Stimulated activated memory B cell treated with anti-CD40 and anti-IgM and Interleukin-4, amounts not matched to agents 10 μg/mL and 1 μg/mL and 100 μg/mL, for 72 hours (primary cell): ENCODE measurements around the gene EPHA3.

Source experiments
- ATAC-seq: fragments of 150-1000 bp; cut with Tn5 transposase; 2 replicates; pipeline ENCODE4 v1.10.0; 2021
- H3K27ac Mint-ChIP-seq: one replicate; pipeline ENCODE4 v1.8.0; 2022; ENCODE audit warnings: mild to moderate bottlenecking, mixed read lengths
- H3K27me3 Mint-ChIP-seq: one replicate; pipeline ENCODE4 v1.8.0; 2022; ENCODE audit warnings: mixed read lengths
- H3K36me3 Mint-ChIP-seq: one replicate; pipeline ENCODE4 v1.8.0; 2022; ENCODE audit warnings: mixed read lengths
- H3K4me1 Mint-ChIP-seq: one replicate; pipeline ENCODE4 v1.8.0; 2022; ENCODE audit warnings: mixed read lengths
- H3K4me3 Mint-ChIP-seq: one replicate; pipeline ENCODE4 v1.8.0; 2022; ENCODE audit warnings: mild to moderate bottlenecking, moderate library complexity, mixed read lengths
- H3K9me3 Mint-ChIP-seq: one replicate; pipeline ENCODE4 v1.8.0; 2022; ENCODE audit warnings: mixed read lengths

Gene EPHA3

GRCh38 chr3:89521328-89521727 lies 413.9 kb downstream of the EPHA3 start:
- Mint-ChIP-seq H3K4me1 (no peaks in the 10 kb centered on the region), H3K27me3 (no peaks in the 10 kb centered on the region), H3K4me3 (no peak overlapping the region), H3K36me3 (no peaks in the 10 kb centered on the region), H3K27ac (no peak overlapping the region), H3K9me3 (peaks cover 6% of the 10 kb centered on the region)
- ATAC-seq: no peak

- no peak for ATAC-seq
- no peak overlapping the region for H3K27ac Mint-ChIP-seq
- no peaks in the 10 kb centered on the region for H3K27me3 Mint-ChIP-seq
- H3K9me3 Mint-ChIP-seq: peaks cover 6% of the 10 kb centered on the region
- H3K4me1 Mint-ChIP-seq: no peaks in the 10 kb centered on the region
- H3K4me3 Mint-ChIP-seq: no peak overlapping the region
- H3K36me3 Mint-ChIP-seq: no peaks in the 10 kb centered on the region
These were observed 414.7 kb downstream of the EPHA3 start for GRCh38 chr3:89522155-89522554.

DNA sequence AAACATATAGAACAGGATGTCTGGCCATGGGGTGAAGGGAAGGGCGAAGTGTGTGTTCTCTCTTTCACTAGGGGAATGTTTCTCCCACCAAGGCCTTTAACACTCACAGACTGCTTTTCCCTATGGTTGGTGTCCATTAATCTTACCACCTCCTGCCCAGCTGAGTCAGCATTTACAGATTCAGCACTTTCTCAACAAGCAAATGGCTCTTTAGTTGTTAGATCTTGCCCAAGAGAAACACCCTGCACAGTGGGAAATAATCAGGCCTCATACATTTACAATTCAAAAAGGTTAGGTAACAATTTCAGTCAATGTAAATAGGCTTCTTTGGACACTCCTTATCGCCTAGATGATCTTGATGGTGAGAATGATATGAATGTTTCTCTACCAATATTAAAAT lies 418.2 kb downstream of the EPHA3 start:
- Mint-ChIP-seq H3K36me3 (no peaks in the 10 kb centered on the region), H3K4me3 (no peak overlapping the region), H3K9me3 (no peaks in the 10 kb centered on the region), H3K27ac (no peak overlapping the region), H3K4me1 (no peaks in the 10 kb centered on the region), H3K27me3 (no peaks in the 10 kb centered on the region)
- no peak for ATAC-seq

DNA sequence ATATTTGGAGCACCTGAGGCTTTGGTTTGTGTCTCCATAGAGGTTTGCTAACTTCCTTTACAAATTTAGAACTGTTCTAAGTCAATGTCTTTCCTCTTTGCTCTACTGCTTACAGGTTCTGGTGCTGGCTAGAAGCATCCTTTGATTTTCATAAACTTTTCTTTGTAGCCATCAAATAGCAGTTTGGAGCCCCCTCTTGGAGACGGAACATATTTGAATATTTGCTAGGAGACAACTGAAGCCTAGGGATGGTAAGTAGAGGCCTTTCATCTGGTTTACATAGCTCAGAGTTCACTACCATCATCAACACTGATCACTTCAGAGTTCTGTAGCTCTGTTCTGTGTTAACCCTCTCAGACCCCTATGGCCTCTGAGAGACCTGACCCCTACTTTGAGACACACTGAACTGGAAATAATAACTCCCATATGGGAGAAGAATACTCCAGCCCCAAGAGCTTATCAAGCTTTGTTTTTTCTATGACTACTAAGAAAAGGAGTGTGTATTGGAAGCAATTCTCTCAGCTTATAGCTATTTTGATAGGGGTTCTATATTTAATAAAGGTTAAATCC lies 420.4 kb downstream of the EPHA3 start:
- H3K27me3 Mint-ChIP-seq: no peaks in the 10 kb centered on the region
- no peak for ATAC-seq

More for the DNA sequence above, 420.4 kb downstream of the EPHA3 start:
- Mint-ChIP-seq H3K4me1 (no peaks in the 10 kb centered on the region), H3K9me3 (no peaks in the 10 kb centered on the region), H3K27ac (no peak overlapping the region), H3K4me3 (no peak overlapping the region), H3K36me3 (no peaks in the 10 kb centered on the region)
